Measurements from ENCODE around the gene TBC1D17.

TBC1D17 gene

DNA sequence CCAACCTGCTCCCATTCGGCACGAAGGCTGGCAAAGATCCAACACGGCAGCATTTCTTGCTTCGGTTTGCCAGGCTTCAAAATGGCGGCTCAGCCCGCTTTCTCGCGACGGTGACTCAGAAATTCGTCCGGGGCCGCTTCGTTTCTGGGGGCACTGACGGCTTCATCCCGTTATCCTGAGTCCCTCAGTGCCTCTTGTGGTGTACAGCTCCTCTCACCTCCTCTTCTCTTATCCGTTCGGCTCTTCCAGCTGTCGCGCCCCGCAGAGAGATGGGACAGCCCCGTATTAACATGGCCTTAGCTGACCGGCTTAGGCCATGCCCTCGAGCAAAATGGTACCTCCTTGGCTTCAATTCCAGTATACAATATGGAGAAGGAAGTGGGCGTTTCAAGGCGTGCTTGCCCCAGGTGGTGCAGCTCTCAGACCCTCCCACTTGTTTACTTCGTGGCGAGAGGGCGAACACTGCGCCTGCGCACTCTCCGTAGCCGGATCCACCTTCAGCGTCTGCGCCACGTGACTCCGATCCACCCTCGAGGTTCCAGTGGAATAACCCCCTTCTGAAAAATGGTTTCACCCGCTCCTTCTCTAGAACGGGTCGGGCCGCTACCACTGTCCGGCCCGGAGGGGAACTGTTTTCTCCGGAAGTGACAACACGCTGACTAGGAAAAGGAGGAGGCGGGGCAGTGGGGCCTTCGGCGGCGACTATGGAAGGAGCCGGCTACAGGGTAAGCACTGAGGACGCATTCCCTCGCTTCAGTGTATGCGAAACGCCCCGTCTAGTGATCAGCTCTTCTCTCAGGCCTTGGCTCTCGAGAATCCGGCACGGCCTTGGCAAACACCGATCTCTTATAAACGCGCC lies at the start of gene TBC1D17, which contains the start of gene AKT1S1:
Gene TBC1D17 (plus strand): TSS at position 683 of the 859 bp plus-strand sequence. CDS start 22 bp downstream, at position 705.
Gene AKT1S1 (minus strand): TSS at position 336 of the 859 bp plus-strand sequence. CDS start 4,060 bp downstream, outside the sequence.
- peak; percentile 99 to 100 for DNase-seq

DNA sequence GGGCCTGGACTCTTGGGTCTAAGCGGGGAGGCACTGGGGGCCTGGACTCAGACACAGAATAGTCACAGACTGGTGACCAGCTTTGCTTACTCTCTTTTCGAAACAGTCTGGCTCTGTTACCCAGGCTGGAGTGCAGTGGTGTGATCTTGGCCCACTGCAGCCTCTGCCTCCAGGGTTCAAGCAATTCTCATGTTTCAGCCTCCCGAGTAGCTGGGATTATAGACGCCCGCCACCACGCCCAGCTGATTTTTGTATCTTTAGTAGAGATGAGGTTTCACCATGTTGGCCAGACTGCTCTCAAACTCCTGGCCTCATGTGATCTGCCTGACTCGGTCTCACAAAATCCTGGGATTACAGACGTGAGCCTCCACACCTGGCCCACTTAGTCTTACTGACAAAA lies 48.3 kb upstream of the TBC1D17 start:
- DNase-seq = no peak

- DNase-seq = no peak
Measured at GRCh38 chr19:49829721-49830120, 47.8 kb upstream of the TBC1D17 start.

GRCh38 chr19:49830766-49831165 lies 46.7 kb upstream of the TBC1D17 start:
- DNase-seq = no peak

DNA sequence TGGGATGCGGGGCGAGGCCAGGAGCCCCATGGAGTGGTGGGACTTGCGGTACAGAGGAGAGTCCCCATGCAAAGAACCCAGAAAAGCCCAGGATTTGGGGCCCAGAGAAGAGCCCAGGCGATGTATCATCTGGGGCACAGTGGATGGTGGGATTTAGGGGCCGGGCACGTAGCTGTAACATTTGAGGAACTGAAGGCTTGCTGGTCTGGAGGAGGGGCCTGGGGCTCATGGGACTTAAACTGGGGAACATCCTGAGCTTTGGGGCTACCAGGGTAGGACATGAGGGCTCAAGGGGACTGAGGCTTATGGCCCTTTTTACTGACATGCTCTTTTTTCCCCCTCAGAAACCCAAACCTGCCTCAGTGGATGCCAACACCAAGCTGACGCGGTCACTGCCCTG lies 45.9 kb upstream of the TBC1D17 start:
- no peak for DNase-seq

DNA sequence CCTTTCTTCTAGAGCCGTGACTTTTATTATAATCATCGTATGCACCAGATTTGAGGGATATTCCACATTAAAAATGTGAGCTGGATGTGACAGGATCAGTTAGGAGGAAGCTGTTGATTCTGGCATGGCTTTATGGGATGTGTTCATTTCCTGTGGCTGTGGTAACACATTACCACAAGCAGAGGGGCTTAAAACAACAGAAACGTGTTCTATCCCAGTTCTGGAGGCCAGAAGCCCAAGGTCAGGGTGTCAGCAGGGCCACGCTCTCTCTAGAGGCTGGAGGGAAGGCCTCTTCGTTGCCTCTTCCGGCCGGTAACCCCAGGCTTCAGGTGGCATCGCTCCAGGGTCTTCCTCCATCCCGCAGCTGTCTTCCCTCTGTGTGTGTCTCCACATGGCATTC lies 44.9 kb upstream of the TBC1D17 start:
- no peak for DNase-seq

DNA sequence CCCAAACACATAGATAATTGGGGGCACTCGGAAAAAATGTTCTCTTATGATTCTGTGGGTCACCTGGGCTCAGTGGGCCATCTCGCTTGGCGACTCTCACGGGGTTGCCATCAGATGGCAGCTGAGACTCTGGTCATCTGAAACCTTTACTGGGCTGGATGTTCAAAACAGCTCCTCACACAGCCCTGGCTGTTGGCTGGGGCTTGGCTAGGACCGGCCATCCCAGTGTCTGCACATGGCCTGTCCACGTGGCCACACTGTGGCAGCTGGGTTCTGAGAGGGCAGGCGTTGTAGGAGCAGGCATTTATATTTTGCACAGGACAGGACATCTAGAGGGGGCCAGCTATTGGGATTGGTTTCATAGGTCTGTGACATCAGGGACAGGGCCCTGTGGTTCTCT lies 43.9 kb upstream of the TBC1D17 start:
- DNase-seq = no peak

- DNase-seq = no peak
Measured at GRCh38 chr19:49835562-49835961, 41.9 kb upstream of the TBC1D17 start.

- DNase-seq = no peak
Measured at GRCh38 chr19:49836176-49837008, 41.1 kb upstream of the TBC1D17 start.

DNA sequence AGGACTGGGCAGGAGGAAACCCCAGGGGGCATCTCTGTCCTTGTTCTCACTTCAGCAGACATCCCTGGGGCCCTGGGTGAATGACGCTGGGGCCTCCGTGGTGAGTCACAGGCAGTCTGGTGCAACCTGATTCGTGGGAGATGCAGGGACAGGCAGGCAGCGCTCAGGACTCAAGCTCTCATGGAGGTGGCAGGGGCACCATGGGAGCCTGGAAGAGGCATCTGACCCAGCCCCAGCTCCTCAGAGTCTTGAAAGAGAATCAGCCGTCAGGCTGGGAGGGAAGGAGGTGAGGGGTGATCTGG lies 40.5 kb upstream of the TBC1D17 start:
- DNase-seq = no peak

- no peak for DNase-seq
Measured at GRCh38 chr19:49837425-49837824, 40.1 kb upstream of the TBC1D17 start.

DNA sequence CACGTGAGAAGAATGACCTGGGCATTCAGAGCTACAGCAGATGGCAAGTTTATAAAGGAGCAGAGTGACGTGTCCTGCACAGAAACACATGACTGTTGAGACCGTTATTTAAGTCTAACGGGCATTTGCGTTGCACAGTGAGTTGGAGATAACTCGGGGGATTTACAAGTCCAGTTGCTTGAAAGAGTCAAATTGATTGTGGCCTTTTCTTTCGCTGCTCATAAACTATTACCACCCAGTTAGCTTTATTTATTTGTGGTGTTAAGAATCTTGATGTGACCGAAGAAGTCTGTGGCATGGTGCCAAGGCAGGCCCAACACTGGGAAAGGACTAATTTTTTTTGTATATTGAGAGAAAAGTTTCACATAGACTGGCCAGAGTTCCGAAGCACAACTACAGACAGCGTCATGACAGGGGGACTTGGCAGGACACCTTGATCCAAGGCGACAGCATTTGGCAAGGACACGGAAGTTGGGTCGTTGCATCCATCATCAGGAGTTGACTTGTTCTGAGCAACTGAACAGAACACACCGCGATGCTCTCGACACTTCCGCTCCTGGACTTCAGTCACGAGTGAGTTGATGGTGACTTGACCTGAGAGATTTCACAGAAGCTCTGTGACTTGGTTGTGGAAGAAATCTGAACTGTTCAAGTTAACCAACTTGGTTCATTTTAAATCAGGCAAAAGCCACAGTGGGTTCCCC lies 38.5 kb upstream of the TBC1D17 start:
- no peak for DNase-seq

DNA sequence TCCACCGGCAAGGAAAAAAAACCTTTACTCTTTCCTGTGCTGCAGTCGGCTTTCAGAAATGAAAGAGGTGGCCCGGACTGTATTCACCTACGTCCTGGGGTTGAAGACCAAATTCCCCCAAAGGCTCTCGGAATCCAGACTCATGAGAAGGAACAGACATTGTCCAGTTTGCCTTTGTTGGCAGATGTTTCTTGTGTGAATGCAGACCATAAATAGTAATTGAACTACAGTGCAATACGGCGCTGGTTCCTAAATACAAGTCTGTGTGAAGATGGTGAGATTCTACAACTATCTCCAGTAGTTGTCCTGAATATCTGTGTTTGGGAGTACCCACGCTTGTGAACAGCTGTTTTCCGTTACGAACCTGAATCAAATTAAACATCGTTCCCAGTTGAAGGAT lies 37.8 kb upstream of the TBC1D17 start:
- DNase-seq = no peak

- DNase-seq = no peak
Measured at GRCh38 chr19:49840321-49840720, 37.2 kb upstream of the TBC1D17 start.

- no peak for DNase-seq
Measured at GRCh38 chr19:49840736-49841249, 36.7 kb upstream of the TBC1D17 start.

GRCh38 chr19:49843265-49843664 lies 34.2 kb upstream of the TBC1D17 start:
- DNase-seq = no peak

DNA sequence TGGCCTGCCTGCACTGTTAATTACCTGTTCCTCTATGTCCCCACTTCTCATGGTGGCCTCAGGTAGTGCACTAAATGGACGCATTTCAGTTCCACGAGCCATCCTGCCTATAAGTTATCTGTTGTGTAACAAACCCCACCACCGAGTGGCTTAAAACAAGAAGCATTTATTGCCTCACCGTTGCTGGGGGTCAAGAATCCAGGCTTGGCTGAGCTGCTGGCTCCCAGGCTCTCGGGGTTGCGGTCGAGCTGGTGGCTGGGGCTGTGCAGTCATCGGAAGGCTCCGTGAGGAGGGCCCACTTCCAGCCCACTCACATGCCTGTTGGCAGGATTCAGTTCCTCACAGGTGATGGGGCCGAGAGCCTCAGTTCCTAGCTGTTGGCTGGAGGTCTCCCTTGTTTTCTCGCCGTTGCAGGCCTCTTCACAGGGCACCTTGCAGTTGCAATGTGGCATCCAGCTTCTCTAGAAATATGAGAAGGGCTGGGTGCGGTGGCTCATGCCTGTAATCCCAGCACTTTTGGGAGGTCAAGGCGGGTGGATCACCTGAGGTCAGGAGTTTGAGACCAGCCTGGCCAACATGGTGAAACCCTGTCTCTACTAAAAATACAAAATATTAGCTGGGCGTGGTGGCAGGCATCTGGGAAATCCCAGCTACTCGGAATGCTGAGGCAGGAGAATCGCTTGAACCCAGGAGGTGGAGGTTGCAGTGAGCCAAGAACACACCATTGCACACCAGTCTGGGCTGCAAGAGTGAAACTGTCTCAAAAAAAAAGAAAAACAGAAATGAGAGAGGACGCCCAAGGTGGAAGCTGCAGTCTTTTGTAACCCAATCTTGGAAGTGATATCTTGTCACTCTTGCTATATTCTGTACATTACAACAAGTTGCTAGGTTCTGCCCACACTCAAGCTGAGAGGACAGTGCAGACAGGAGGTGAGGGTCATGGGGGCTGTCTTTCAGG lies 33.1 kb upstream of the TBC1D17 start:
- no peak for DNase-seq

DNA sequence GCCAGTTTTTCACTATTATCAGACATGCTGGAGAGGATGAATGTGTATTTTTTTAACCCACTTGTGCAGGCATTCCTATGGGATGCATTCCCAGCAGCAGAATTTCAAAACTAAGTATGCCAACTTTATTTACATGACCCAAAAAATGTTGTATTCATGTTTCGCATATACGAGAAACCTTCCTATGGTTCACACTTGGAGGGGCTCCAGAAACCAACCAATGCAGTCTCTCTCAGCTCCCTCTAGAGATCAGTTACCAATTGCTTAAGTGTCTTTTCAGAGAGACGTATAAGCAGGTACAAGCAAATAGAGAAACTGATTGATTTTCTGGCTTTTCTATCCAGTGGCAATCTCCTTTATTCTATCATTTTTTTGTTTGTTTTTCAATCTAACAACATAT lies 32.1 kb upstream of the TBC1D17 start:
- no peak for DNase-seq

GRCh38 chr19:49846408-49846807 lies 31.1 kb upstream of the TBC1D17 start:
- DNase-seq = no peak

DNA sequence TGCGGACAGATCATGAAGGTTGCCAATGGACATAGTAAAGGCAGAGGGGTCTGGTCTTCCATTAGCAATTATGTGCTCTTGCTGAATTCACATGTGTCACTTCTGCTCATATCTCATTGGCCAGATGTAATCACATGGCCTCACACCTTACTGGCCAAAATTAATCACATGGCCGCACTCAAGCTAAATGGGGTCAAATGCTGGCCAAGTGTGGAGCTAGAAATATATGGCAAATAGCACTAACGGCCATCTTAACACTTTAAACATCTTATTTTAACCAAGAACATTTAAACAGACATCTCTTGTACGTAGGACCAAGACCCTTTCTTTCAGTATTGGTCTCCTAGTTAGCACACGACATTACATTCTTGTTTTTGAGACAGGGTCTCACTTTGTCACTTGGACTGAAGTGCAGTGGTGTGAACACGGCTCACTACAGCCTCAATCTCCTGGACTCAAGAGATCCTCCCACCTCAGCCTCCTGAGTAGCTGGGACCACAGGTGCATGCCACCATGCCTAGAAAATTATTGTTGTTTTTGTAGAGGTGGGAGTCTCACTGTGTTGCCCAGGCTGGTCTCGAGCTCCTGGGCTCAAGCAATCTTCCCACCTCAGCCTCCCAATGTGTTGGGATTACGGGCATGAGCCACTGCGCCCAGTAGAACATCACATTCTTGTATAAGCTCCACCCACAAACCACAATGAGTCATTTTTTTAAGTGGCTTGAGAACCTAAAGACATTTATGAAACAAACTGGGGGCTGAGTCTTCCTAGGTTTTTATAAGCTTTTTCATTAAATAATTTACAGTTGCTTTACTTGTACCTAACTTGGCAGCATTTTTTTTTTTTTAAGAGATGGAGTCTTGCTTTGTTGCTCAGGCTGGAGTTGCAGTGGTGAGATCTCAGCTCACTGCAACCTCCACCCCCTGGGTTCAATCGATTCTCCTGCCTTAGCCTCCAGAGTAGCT lies 29.5 kb upstream of the TBC1D17 start:
- no peak for DNase-seq

DNA sequence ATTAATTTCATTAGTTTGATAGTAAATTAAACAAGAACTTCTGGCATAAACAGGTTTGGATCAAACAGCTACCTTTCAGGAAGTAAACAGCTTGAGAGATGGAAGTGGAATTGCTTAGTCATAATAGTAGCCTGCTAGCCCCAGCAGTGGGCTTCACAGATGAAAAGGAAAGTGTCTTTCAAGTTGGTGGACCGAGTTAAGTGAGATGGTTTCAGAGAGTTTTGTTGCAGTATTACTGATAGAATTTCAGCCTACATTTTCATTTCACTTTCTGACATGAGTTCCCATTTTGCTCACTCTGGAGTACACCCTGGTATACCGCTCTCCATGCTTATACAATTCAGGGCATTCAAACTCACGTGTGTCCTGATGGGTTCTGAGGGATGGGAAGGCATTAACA lies 28.6 kb upstream of the TBC1D17 start:
- DNase-seq = no peak
